Osteoblast (primary cell): ENCODE measurements around the gene TIGD3. TPM values are rescaled to one million over a fixed set of nuclear protein-coding genes. Genes with fewer than 3 reads are reported as not detected.

ENCODE experiments used
- DNase-seq: peaks from one replicate; pipeline ENCODE4 v3.0.0; 2011; ENCODE audit warnings: low spot score, mixed read lengths; ENCODE audit not compliant: insufficient read length; ENCODE audit errors: missing footprints
- H2AFZ ChIP-seq: 2 replicates; pipeline ENCODE4 v1.6.0; 2011; ENCODE audit warnings: mild to moderate bottlenecking, low read length
- H3K27ac ChIP-seq: 2 replicates; pipeline ENCODE4 v1.5.1; 2011; ENCODE audit warnings: mild to moderate bottlenecking, low read depth, low read length, moderate library complexity
- H3K27me3 ChIP-seq: 2 replicates; pipeline ENCODE4 v1.6.0; 2012; ENCODE audit warnings: mild to moderate bottlenecking, control low read depth, inconsistent platforms, low read length, moderate library complexity; ENCODE audit not compliant: insufficient read depth
- H3K36me3 ChIP-seq: 2 replicates; pipeline ENCODE4 v1.5.1; 2011; ENCODE audit warnings: mild to moderate bottlenecking, low read length, control low read depth, moderate library complexity; ENCODE audit not compliant: insufficient read depth
- H3K4me1 ChIP-seq: 2 replicates; pipeline ENCODE4 v1.5.1; 2011; ENCODE audit warnings: mild to moderate bottlenecking, low read length, control low read depth, moderate library complexity; ENCODE audit not compliant: insufficient read depth
- H3K4me2 ChIP-seq: 2 replicates; pipeline ENCODE4 v1.6.0; 2011; ENCODE audit warnings: mild to moderate bottlenecking, low read length; ENCODE audit not compliant: insufficient read depth
- H3K4me3 ChIP-seq: fragments of 200-600 bp; sonication (generic); 3 replicates; pipeline ENCODE4 v1.5.1; 2012; ENCODE audit warnings: mild to moderate bottlenecking, low read length, inconsistent platforms; ENCODE audit not compliant: insufficient read depth
- H3K79me2 ChIP-seq: 2 replicates; pipeline ENCODE4 v1.6.0; 2012; ENCODE audit warnings: mild to moderate bottlenecking, low read length, control low read depth, inconsistent platforms; ENCODE audit not compliant: insufficient read depth
- H3K9me3 ChIP-seq: 2 replicates; pipeline ENCODE4 v1.5.1; 2011; ENCODE audit warnings: low read depth, low read length, control low read depth
- H4K20me1 ChIP-seq: 2 replicates; pipeline ENCODE4 v1.6.0; 2012; ENCODE audit warnings: mild to moderate bottlenecking, low read length, control low read depth; ENCODE audit not compliant: insufficient read depth
- CTCF ChIP-seq: IDR thresholded peaks from 2 replicates; pipeline ENCODE4 v1.5.1; 2011; ENCODE audit warnings: mild to moderate bottlenecking, low read depth, low read length, moderate library complexity; ENCODE audit errors: extremely low read depth
- total RNA-seq: library from RNA; depleted of rRNA; stranded (reverse); fragments of >200 nt; gene quantifications from 2 replicates; pipeline ENCODE4 v1.2.3, GENCODE V29; 2012

TIGD3 gene
- total RNA-seq, 1 donor, result not detected

DNA sequence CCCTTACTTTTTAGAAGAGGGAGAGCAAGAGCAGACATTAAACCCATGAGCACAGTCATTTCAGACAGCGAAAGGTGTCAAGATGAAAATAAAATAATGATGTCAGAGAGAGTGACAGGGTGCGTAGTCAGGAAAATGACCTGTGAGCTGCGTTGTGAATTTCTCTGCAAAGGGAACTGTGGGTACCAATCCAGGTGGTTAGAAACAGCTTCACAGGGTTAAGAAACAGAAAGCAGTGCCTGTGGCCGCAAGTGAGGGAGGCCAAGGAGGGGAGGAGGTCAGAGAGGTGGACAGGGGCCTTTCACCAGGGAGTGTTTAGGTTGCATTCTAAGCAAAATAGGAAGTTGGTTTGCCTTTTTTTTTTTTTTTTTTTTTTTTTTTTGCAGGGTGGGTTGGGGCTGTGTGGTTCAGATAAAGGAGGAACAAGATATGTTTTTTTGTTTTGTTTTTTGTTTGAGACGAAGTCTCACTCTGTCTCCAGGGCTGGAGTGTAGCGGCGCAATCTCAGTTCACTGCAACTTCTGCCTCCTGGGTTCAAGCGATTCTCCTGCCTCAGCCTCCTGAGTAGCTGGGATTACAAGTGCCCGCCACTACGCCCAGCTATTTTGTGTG lies 7.9 kb downstream of the TIGD3 start:
- Histone ChIP-seq H3K4me2 (no peak overlapping the region), H3K36me3 (no peaks in the 10 kb centered on the region), H2AFZ (no peak overlapping the region), H3K4me1 (no peaks in the 10 kb centered on the region), H3K79me2 (peaks cover 5% of the 10 kb centered on the region), H4K20me1 (no peaks in the 10 kb centered on the region), H3K9me3 (no peaks in the 10 kb centered on the region), H3K4me3 (no peak overlapping the region), H3K27me3 (peaks cover 9% of the 10 kb centered on the region), H3K27ac (no peak overlapping the region)
- DNase-seq, result no peak
- TF ChIP-seq CTCF, result no peak

- Histone ChIP-seq H3K79me2 (peaks cover 5% of the 10 kb centered on the region), H3K4me3 (no peak overlapping the region), H3K9me3 (no peaks in the 10 kb centered on the region), H2AFZ (no peak overlapping the region), H3K27me3 (peaks cover 3% of the 10 kb centered on the region), H3K4me2 (no peak overlapping the region), H3K36me3 (no peaks in the 10 kb centered on the region), H3K4me1 (no peaks in the 10 kb centered on the region), H3K27ac (no peak overlapping the region), H4K20me1 (no peaks in the 10 kb centered on the region)
- DNase-seq, result no peak
- no peak for TF ChIP-seq CTCF
Measured at GRCh38 chr11:65362966-65363365, 8.4 kb downstream of the TIGD3 start.

DNA sequence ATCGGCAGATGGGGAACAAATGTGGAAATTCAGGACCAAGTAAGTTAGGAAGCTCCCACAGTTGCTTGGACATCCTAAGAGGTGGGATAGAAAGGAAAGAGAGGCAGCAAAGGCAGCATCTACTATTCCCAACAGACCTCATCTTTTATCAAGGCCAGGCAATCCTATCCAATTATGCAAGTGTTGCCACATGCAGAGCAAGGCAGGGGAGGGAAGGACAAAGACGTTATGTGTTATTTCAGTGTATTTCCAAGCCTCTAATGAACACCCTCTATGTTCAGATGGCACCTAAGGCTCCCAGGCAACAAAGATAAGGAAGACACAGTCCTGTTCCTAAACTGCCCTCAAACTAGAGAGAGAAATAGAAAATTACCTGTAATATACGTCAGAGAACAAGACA lies 9.2 kb downstream of the TIGD3 start:
- Histone ChIP-seq H3K36me3 (no peaks in the 10 kb centered on the region), H3K9me3 (no peaks in the 10 kb centered on the region), H3K79me2 (peaks cover 5% of the 10 kb centered on the region), H3K27me3 (no peaks in the 10 kb centered on the region), H3K4me3 (no peak overlapping the region), H3K27ac (no peak overlapping the region), H3K4me1 (no peaks in the 10 kb centered on the region), H4K20me1 (no peaks in the 10 kb centered on the region), H2AFZ (no peak overlapping the region), H3K4me2 (no peak overlapping the region)
- TF ChIP-seq CTCF, result no peak
- no peak for DNase-seq

DNA sequence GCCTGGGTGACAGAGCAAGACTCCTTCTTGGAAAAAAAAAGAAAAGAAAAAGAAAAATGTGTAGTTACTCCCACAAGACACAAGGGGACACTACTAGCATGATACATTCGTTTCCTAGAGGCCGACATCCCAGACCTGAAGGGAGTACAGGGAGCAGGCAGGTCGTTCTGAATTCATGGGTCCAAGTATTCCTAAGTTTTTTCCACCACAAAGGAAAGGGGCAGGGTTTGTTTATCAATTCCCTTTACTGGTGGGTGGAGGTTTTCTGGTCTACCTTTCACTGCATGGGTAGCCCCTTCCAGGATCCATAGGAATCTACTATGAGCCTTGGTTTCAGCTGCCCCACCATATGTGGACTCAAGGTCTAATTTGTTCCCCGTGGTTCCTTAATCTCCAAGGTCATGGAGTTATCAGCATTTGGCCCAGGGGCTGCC lies 11.8 kb downstream of the TIGD3 start:
- no peaks in the 10 kb centered on the region for H3K9me3 ChIP-seq
- H2AFZ ChIP-seq, result peak overlapping the region; percentile 65
- no peaks in the 10 kb centered on the region for H3K27me3 ChIP-seq
- DNase-seq, result peak; percentile 97
- H3K4me2 ChIP-seq, result no peak overlapping the region
- no peak overlapping the region for H3K4me3 ChIP-seq
- H3K36me3 ChIP-seq, result no peaks in the 10 kb centered on the region
- H3K4me1 ChIP-seq, result peaks cover 7% of the 10 kb centered on the region
- peaks cover 5% of the 10 kb centered on the region for H3K79me2 ChIP-seq
- no peak overlapping the region for H3K27ac ChIP-seq
- peak; percentile 71 for TF ChIP-seq CTCF
- H4K20me1 ChIP-seq, result no peaks in the 10 kb centered on the region
